HG03457 (cell line): ENCODE data around the gene SGTA.
"Not testable (repeated sequence)": the region's sequence is repeated elsewhere in the genome, so short reads cannot be mapped to it uniquely, and the experiment has no call there.

Experiments used
- ATAC-seq: cut with Tn5 transposase; IDR thresholded peaks from one replicate; pipeline ENCODE4 v1.9.1; 2021; ENCODE audit warnings: moderate number of reproducible peaks; ENCODE audit not compliant: unreplicated experiment

SGTA gene

DNA sequence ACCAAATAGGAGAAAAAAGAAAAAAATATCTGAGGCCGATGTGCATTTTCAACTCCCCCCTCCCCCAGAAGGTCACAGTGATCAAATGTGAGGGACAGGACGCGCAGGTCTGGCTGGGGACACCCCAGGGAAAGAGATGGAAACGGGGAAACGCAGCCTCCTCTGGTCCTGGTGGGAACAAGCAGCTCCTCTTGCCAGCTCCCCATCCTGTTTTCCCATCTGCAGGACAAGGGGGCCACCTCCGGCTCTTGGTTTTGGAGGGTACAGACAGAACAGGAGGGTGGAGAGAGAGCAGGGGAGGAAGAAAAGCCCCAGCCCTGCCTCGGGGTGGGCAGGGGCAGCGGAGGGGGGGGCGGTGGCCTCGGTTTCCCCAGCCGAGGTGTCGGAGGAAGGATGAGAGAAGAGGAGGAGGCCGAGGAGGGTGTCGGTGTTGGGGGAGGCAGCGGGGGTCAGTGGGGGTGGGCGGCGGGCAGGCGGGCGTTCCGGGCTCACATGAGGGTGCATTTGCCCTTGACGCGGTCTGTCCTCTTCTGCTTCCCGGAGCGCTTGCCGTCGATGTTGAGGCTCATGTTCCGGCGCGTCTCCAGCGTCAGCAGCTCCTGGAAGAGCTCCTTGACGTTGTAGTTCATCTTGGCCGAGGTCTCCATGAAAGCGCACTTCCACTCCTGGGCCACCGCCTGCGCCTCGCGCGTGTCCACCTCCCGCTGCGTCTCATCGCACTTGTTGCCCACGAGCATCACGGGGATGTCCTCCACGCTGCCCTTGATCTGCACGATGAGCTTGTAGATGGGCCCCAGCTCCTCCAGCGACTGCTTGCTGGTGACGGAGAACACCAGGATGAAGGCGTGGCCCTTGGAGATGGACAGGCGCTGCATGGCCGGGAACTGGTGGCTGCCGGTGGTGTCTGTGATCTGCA lies 66.1 kb downstream of the SGTA start:
- no peak for ATAC-seq

DNA sequence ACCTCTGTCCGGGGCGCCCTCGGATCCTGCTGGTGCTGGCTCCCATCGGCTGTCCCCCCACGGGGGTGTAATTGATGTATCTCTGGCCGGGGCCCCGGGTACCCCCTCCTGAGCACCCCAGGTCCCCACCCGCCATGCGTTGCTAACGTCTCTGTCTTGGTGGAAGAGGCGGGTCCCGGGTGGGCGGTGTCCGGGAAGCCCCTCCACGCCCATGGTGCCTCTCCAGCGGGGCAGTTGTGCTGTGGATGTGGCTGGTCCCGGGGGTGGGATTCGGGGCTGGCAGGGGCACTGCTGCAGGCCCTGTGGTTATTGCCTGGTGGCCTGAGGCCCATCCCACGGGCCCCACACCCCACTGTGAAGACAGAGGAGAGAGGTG lies 66.8 kb downstream of the SGTA start:
- no peak for ATAC-seq

DNA sequence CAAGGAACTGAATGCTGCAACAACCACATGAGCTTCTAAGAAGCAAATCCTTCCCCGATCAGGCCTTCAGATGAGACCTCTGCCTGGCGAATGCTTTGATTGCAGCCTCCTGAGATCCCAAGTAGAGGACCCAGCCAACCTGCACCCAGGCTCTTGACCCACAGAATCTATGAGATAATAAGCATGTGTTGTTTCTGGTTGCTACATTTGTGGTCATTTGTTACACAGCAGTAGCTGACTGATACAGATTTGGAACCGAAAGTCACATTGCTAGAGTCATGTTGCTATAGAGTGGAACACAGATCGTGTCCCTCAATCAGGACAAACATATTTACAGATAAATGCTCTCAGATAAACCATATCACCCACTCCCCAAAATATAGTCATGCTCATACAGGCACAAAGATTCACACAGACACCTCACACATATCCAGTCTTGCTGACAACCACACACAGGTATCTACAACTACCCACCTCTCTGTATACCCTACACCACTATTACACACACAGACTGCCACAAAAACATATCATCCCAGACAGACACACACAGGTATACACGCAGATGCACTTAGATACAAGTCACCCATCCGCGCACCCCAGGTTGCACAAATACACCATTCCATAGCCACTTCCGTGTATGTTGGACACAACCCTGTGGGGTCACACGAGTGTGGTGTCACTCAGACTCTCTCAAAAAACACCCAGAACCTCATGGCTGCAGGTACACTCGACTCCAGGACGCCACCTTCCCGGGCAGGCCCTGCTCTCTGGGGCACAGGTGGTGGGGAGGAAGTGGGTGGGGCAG lies 67.4 kb downstream of the SGTA start:
- no peak for ATAC-seq

DNA sequence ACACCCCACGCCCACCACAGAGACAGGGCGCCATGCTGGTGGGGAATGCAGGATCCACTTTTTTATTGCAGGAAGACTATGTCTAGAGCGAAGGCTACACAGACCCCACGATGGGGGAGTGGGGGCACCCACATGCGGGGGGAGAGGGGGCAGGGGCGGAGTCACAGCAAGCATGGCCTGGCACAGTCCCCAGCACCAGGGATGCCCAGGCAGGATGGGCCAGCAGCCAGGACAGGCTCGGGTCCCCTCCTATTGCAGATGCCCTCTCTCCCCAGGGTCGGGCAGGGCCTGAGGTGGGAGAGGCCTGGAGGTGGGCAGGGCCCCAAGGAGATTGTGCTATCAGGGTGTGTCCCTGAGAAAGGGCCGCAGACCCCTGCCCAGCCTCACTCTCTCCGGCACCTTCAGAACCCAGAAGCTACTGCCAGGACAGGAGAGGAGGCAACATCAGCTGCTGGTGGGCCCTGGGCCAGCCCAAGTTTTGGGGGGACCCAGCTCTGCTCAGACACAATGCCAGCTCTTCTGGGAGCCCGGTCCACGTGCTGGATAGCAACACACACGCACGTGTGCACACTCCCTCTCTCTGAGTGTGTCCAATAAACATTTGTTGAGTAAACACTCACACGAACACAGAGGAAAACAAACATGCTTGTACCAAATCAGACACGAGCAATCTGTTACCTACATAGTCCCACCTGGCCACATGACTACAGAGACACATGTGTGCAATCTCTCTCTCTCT lies 68.4 kb downstream of the SGTA start:
- ATAC-seq: no peak

DNA sequence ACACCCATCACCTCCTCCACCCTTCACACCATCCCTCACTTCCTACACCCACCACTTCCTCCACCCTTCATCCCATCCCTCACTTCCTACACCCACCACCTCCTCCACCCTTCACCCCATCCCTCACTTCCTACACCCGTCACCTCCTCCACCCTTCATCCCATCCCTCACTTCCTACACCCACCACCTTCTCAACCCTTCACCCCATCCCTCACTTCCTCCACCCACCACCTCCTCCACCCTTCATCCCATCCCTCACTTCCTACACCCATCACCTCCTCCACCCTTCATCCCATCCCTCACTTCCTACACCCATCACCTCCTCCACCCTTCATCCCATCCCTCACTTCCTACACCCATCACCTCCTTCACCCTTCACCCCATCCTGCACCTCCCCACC lies 69.0 kb downstream of the SGTA start:
- not testable (repeated sequence) for ATAC-seq

DNA sequence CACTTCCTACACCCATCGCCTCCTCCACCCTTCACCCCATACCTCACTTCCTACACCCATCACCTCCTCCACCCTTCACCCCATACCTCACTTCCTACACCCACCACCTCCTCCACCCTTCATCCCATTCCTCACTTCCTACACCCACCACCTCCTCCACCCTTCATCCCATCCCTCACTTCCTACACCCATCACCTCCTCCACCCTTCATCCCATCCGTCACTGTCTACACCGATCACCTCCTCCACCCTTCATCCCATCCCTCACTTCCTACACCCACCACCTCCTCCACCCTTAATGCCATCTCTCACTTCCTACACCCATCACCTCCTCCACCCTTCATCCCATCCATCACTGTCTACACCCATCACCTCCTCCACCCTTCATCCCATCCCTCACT lies 69.9 kb downstream of the SGTA start:
- ATAC-seq: not testable (repeated sequence)

DNA sequence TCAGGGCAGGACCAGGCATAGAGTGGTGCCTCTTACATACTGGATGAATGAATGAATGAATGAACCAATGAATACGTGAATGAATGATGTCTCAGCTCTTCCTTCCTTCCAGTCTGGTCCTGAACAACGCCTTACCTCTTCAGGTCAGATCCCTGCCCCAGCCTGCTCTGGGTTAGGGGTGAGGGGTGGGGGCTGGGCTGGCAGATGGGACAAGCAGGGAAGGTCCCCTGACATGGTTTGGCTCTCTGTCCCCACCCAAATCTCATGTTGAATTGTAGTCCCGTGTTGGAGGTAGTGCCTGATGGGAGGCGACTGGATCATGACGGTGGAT lies 71.2 kb downstream of the SGTA start:
- no peak for ATAC-seq

DNA sequence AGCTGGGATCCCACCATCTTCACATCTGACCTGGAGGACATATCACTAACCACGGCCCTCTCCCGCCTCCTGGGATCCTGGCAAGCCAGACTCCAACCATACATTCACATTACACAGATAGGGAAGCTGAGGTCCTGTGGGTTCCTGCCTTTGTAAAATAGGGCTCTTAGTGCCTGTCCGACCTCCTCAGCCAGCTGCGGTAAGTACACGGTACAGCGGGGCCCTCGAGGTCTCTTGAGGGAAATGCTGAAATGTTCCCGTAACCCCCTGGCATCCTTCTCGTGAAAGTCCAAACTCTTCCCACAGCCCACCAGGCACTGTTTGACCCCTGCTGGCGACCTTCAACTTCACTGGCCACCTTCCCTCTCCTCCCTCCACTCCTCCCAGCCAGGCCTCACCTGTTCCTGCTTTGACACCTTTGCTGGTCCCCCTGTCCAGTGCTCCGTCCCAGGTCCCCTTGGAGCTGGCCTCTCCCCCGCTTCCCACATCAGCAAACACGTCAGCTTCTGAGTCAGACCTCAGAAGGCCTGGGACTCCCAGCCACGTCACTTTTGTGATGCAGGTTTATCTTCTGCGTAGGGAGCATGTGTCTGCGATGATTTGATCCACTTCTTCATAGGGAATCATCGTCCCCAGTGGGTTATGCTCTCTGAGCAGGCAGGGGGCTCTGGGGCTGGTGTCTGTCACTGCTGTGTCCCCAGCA lies 71.8 kb downstream of the SGTA start:
- no peak for ATAC-seq

DNA sequence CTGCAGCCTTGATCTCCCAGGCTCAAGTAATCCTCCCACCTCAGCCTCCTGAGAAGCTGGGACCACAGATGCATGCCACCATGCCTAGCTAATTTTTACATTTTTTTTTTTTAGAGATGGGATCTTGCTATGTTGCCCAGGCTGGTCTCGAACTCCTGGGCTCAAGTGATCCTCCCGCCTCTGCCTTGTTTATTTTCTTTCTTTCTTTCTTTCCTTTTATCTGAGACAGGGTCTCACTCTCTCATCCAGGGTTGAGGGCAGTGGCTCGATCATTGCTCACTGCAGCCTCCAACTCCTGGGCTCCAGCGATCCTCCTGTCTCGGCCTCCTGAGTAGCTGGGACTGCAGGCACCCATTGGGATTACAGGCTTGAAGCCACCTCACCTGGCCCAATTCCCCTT lies 76.8 kb downstream of the SGTA start:
- no peak for ATAC-seq
